ENCODE data around the gene AP2M1. TPM values are rescaled to one million over a fixed set of nuclear protein-coding genes. Genes with fewer than 3 reads are reported as not detected.

The AP2M1 gene
- total and polyA plus RNA-seq, 11 donors: 225 to 431 (median 337) TPM

- peak overlapping the region; percentile 73 to 98 (median 94) for H3K27ac ChIP-seq
- DNase-seq (peak in 3 of 5 donors; percentile 47 to 56 (median 53)), ATAC-seq (peak in 3 of 4 donors; percentile 2 to 20 (median 17))
- intact Hi-C loops (cut with DNase I): loop anchor here in 5 of 10 donors (1.0 to 10.0 kb wide), 6 partner anchors 18 to 91 kb away; partner anchors contain the start of genes AP2M1 (in 3 of the 5), ALG3 (in 2 of the 5), EEF1AKMT4 (in 2 of the 5) and EIF2B5 (in 2 of the 5)
- H3K4me1 ChIP-seq: peaks cover 2 to 64% (median 45%) of the 10 kb centered on the region in 12 donors
- no peaks in the 10 kb centered on the region for H3K9me3 ChIP-seq
- H3K4me3 ChIP-seq: peak overlapping the region; percentile 63 to 99 (median 90)
- no peak for TF ChIP-seq CTCF (IDR thresholded peaks at IDR 0.05)
- no peak for TF ChIP-seq POLR2A (IDR thresholded peaks at IDR 0.05)
- H3K27me3 ChIP-seq: no peaks in the 10 kb centered on the region
- WGBS, 4 donors: 0 to 1% (median 0%) methylated on average over 26 to 47 of the region's 47 CpGs
- no peaks in the 10 kb centered on the region for H3K36me3 ChIP-seq
These were observed 18.8 kb upstream of the AP2M1 start for GRCh38 chr3:184155644-184156521.

DNA sequence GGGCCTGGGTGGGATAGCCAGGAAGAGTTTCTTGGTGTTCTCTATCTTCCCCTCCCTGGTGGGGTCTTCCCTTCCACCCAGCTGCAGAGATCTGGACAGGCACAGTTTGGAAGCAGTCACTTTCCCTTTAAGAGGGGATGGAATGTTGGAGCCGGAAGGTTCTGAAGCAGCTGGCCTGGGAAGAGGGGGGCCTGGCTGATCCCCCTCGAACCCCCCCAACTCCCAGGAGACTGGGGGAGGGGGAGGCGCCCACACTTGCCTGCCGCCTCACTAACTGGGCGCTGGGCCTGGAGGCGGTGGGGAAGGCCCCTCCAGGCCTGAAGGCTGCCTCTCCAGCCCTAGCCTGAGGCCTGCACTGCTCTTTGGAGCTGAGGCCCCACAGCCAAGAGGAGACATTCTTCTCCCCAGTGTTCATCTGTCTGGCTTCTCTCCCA lies 18.1 kb upstream of the AP2M1 start:
- Histone ChIP-seq H3K4me3 (peak overlapping the region; percentile 63 to 99 (median 90)), H3K9me3 (no peaks in the 10 kb centered on the region), H3K36me3 (peaks cover 0 to under 1% (median 0%) of the 10 kb centered on the region in 9 donors), H3K27me3 (no peaks in the 10 kb centered on the region), H3K4me1 (peaks cover 2 to 70% (median 49%) of the 10 kb centered on the region in 12 donors), H3K27ac (peak overlapping the region; percentile 53 to 98 (median 94))
- 0 to 4% (median 0%) methylated on average over 3 to 6 of the region's 6 CpGs for WGBS, 4 donors
- ATAC-seq: peak; percentile 54 to 81 (median 60)
- DNase-seq: peak; percentile 72 to 86 (median 85)
- intact Hi-C loops (cut with DNase I): loop anchor here in 3 of 10 donors (2.0 to 10.0 kb wide), 3 partner anchors 18 to 91 kb away; partner anchors contain the start of genes ALG3 (in 2 of the 3), EEF1AKMT4 (in 2 of the 3) and AP2M1 (in 1 of the 3)
- TF ChIP-seq CTCF (IDR thresholded peaks at IDR 0.05) (no peak), POLR2A (IDR thresholded peaks at IDR 0.05) (peak in 1 of 2 donors; percentile 17)

DNA sequence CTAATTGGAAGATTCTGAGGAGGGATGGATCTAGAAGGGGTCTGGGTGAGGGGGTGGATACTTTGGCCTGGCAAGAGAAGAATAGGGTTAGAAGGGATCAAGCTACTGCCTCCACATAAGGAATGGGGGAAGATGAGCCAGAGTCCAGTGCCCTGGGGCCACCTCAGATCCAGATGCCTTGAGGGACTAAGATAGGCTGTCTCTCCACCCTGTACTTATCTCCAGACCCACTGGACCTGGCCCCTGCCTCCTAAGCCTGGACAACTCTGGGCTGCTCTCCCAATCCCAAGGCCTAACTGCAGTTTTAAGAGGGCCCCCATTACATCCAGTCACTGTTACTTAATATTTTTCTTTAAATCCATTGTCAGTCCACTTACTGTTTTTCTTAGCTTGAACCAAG lies 17.4 kb upstream of the AP2M1 start:
- H3K27me3 ChIP-seq: no peaks in the 10 kb centered on the region
- DNase-seq (no peak), ATAC-seq (no peak)
- H3K9me3 ChIP-seq: no peaks in the 10 kb centered on the region
- peaks cover 0 to 7% (median 0%) of the 10 kb centered on the region in 9 donors for H3K36me3 ChIP-seq
- TF ChIP-seq POLR2A (IDR thresholded peaks at IDR 0.05) (no peak), CTCF (IDR thresholded peaks at IDR 0.05) (no peak)
- intact Hi-C loops (cut with DNase I): loop anchor here in 3 of 10 donors (2.0 to 10.0 kb wide), 3 partner anchors 18 to 90 kb away; partner anchors contain the start of genes ALG3 (in 2 of the 3), EEF1AKMT4 (in 2 of the 3) and AP2M1 (in 1 of the 3)
- peak overlapping the region in 11 of 12 donors; percentile 63 to 99 (median 90) for H3K4me3 ChIP-seq
- peaks cover 2 to 77% (median 52%) of the 10 kb centered on the region in 12 donors for H3K4me1 ChIP-seq
- peak overlapping the region in 11 of 12 donors; percentile 87 to 98 (median 94) for H3K27ac ChIP-seq

Data from heart left ventricle (tissue), 16 donors.